ENCODE measurements around the gene ATP13A4. TPM values are rescaled to one million over a fixed set of nuclear protein-coding genes. Genes with fewer than 3 reads are reported as not detected.

Gene ATP13A4
- total and polyA plus RNA-seq, 7 donors: 0.10 to 0.36 (median 0.22) TPM; not detected in 3

DNA sequence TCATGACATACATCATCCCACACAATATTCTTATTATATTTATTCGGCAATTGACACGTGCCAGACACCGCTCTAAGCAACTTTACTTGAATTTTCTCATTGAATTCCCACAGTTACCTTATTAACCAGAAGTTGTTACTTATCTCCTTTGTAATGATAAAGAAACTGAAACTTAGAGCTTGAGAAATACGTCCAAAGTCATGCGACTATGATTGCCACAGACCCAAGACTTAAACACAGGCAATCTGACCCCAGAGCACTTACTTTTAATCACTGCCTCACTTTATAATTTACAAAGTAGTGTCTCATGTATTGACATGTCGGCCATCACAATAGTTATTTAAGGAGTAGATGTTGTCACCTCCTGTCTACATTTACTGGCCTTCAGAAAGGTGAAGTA is 64.7 kb downstream of the ATP13A4 start:
- H3K9me3 ChIP-seq: no peaks in the 10 kb centered on the region
- H3K36me3 ChIP-seq (ENCODE audit: insufficient read depth in 1 of 2, low read depth in 1 of 2): no peaks in the 10 kb centered on the region
- intact Hi-C loops (cut with DNase I): no loop called here
- TF ChIP-seq, protein P1, sequence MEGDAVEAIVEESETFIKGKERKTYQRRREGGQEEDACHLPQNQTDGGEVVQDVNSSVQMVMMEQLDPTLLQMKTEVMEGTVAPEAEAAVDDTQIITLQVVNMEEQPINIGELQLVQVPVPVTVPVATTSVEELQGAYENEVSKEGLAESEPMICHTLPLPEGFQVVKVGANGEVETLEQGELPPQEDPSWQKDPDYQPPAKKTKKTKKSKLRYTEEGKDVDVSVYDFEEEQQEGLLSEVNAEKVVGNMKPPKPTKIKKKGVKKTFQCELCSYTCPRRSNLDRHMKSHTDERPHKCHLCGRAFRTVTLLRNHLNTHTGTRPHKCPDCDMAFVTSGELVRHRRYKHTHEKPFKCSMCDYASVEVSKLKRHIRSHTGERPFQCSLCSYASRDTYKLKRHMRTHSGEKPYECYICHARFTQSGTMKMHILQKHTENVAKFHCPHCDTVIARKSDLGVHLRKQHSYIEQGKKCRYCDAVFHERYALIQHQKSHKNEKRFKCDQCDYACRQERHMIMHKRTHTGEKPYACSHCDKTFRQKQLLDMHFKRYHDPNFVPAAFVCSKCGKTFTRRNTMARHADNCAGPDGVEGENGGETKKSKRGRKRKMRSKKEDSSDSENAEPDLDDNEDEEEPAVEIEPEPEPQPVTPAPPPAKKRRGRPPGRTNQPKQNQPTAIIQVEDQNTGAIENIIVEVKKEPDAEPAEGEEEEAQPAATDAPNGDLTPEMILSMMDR (IDR thresholded peaks at IDR 0.05): no peak
- H3K27ac ChIP-seq: no peak overlapping the region
- no peaks in the 10 kb centered on the region for H3K4me1 ChIP-seq
- ATAC-seq: no peak
- no peak for DNase-seq
- H3K27me3 ChIP-seq (ENCODE audit: insufficient read depth in 3 of 3, low read length in 2 of 3): no peaks in the 10 kb centered on the region
- no peak overlapping the region for H3K4me3 ChIP-seq
- 89 to 90% (median 89%) methylated on average over 6 of the region's 6 CpGs for WGBS, 3 donors

GRCh38 chr3:193488741-193489140 is 66.0 kb downstream of the ATP13A4 start:
- ATAC-seq (no peak), DNase-seq (no peak)
- H3K4me3 ChIP-seq: no peak overlapping the region
- H3K27me3 ChIP-seq (ENCODE audit: insufficient read depth in 3 of 3, low read length in 2 of 3): no peaks in the 10 kb centered on the region
- H3K9me3 ChIP-seq: no peaks in the 10 kb centered on the region
- intact Hi-C loops (cut with DNase I): no loop called here
- WGBS, 3 donors: 85 to 88% (median 88%) methylated on average over 5 of the region's 5 CpGs
- no peaks in the 10 kb centered on the region for H3K4me1 ChIP-seq
- no peak overlapping the region for H3K27ac ChIP-seq
- TF ChIP-seq, protein P1 (IDR thresholded peaks at IDR 0.05): no peak
- H3K36me3 ChIP-seq (ENCODE audit: insufficient read depth in 1 of 2, low read depth in 1 of 2): no peaks in the 10 kb centered on the region

GRCh38 chr3:193483988-193484539 is 70.6 kb downstream of the ATP13A4 start:
- H3K4me3 ChIP-seq: no peak overlapping the region
- no peak for ATAC-seq
- H3K27me3 ChIP-seq (ENCODE audit: insufficient read depth in 3 of 3, low read length in 2 of 3): no peaks in the 10 kb centered on the region
- intact Hi-C loops (cut with DNase I): no loop called here
- TF ChIP-seq, protein P1 (IDR thresholded peaks at IDR 0.05): no peak
- H3K27ac ChIP-seq: no peak overlapping the region
- no peak for DNase-seq
- 26 to 79% (median 43%) methylated on average over 1 of the region's 1 CpG for WGBS, 3 donors
- no peaks in the 10 kb centered on the region for H3K36me3 ChIP-seq (ENCODE audit: insufficient read depth in 1 of 2, low read depth in 1 of 2)
- H3K4me1 ChIP-seq: no peaks in the 10 kb centered on the region
- H3K9me3 ChIP-seq: no peaks in the 10 kb centered on the region

- no peaks in the 10 kb centered on the region for H3K36me3 ChIP-seq (ENCODE audit: insufficient read depth in 1 of 2, low read depth in 1 of 2)
- no peak for ATAC-seq
- no peak overlapping the region for H3K4me3 ChIP-seq
- no peak overlapping the region for H3K27ac ChIP-seq
- 24 to 54% (median 25%) methylated on average over 1 of the region's 1 CpG for WGBS, 3 donors
- intact Hi-C loops (cut with DNase I): no loop called here
- TF ChIP-seq, protein P1 (IDR thresholded peaks at IDR 0.05): no peak
- no peaks in the 10 kb centered on the region for H3K27me3 ChIP-seq (ENCODE audit: insufficient read depth in 3 of 3, low read length in 2 of 3)
- H3K9me3 ChIP-seq: no peaks in the 10 kb centered on the region
- H3K4me1 ChIP-seq: no peaks in the 10 kb centered on the region
- no peak for DNase-seq
Measured at GRCh38 chr3:193481436-193481835, 73.3 kb downstream of the ATP13A4 start.

- 88 to 92% (median 90%) methylated on average over 4 of the region's 4 CpGs for WGBS, 3 donors
- no peaks in the 10 kb centered on the region for H3K27me3 ChIP-seq (ENCODE audit: insufficient read depth in 3 of 3, low read length in 2 of 3)
- no peak overlapping the region for H3K4me3 ChIP-seq
- TF ChIP-seq, protein P1 (IDR thresholded peaks at IDR 0.05): no peak
- DNase-seq (no peak), ATAC-seq (no peak)
- H3K4me1 ChIP-seq: no peaks in the 10 kb centered on the region
- intact Hi-C loops (cut with DNase I): no loop called here
- no peaks in the 10 kb centered on the region for H3K9me3 ChIP-seq
- no peaks in the 10 kb centered on the region for H3K36me3 ChIP-seq (ENCODE audit: insufficient read depth in 1 of 2, low read depth in 1 of 2)
- no peak overlapping the region for H3K27ac ChIP-seq
Measured at GRCh38 chr3:193474446-193474845, 80.2 kb downstream of the ATP13A4 start.

Data from psoas muscle (tissue), 8 donors.